ENCODE data around the gene SMAD4. TPM values are rescaled to one million over a fixed set of nuclear protein-coding genes. Genes with fewer than 3 reads are reported as not detected.

SMAD4 gene
- total and polyA plus RNA-seq, 2 of the 13 experiments (the other 11 are each of a cell fraction or from before 2014, with no cell fraction given): 70.2 to 72.0 TPM

DNA sequence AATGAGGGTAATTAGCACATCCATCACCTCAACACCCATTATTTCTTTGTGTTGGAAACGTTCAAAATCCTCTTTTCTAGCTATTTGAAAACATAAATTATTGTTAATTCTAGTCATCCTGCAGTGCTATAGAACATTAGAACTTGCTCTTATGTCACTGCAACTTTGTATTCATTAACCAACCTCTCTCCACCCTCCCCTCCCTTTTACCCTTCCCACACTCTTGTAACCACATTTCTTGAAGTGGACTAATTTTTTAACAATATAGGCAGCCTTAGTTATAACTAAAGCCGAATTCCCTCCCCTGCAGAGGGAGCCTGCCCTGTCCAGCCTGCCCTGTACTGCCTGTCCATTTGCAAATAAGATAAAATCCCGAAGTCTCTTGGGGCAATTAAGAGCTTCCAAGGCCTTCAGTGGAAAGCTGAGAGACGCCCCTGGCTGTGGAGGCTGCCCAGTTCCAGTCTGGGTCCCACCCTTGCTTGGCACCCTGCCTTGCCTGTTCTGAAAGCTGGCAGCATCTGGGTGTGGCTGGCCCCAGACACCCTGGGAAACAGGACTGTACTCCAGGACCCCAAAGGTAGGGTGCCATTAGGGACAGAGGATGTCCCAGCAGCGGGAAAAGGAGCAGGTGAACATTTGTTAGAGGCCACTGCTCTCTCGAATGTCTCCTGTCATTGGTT lies 102.4 kb downstream of the SMAD4 start:
- FAIRE-seq (no peak), DNase-seq (ENCODE audit: low spot score) (no peak), ATAC-seq (peak; percentile 12)
- no TSS peak for BruUV-seq (replicated peaks)
- H4K20me1 ChIP-seq (ENCODE audit: insufficient read depth, low read length): no peaks in the 10 kb centered on the region
- in situ Hi-C loops (cut with HindIII; ENCODE audit: extremely low pct_ligation_motif_present, low pct_unique_long_range_greater_than_20kb): no loop called here
- peaks cover 34% of the 10 kb centered on the region for H3K4me1 ChIP-seq (ENCODE audit: insufficient read depth, low read length)
- H3K27ac ChIP-seq (ENCODE audit: extremely low read length, insufficient read depth, low read length): no peak overlapping the region
- H3K9me3 ChIP-seq (ENCODE audit: low read length): no peaks in the 10 kb centered on the region
- CTCF ChIA-PET (ENCODE audit: low intra/inter-chr PET ratio, low total read pairs): no interaction called here
- intact Hi-C loops (cut with micrococcal nuclease; ENCODE audit: unreplicated experiment): no loop called here
- POLR2A ChIA-PET: no interaction called here
- no peak overlapping the region for H3K4me2 ChIP-seq (ENCODE audit: low read depth, low read length)
- H2AFZ ChIP-seq (ENCODE audit: low read length): no peak overlapping the region
- no peak overlapping the region for H3K9ac ChIP-seq (ENCODE audit: insufficient read depth, low read depth, low read length)
- WGBS (ENCODE audit: low lambda C conversion rate): 16% methylated on average over 5 of the region's 6 CpGs
- no peaks in the 10 kb centered on the region for H3K79me2 ChIP-seq (ENCODE audit: insufficient read depth, low read length)
- peaks cover 1 to 4% of the 10 kb centered on the region in 2 experiments; a peak in 2 of 5 replicates for H3K27me3 ChIP-seq (ENCODE audit: control insufficient read depth in 1 of 2, insufficient read depth in 2 of 2, low read length in 2 of 2)
- H3K4me3 ChIP-seq (replicated peaks in 1 of 3; ENCODE audit: insufficient read depth in 1 of 3, low read depth in 2 of 3, low read length in 3 of 3): no peak overlapping the region
- H3K36me3 ChIP-seq (replicated peaks in 1 of 2; ENCODE audit: control insufficient read depth in 1 of 2, insufficient read depth in 2 of 2, low read length in 2 of 2): no peaks in the 10 kb centered on the region
- no peak for TF ChIP-seq ZNF143 (CRISPR knock-in tag; IDR thresholded peaks at IDR 0.05)
- no peak for TF ChIP-seq ZNF619 (CRISPR knock-in tag; IDR thresholded peaks at IDR 0.05)
- TF ChIP-seq SMARCE1 (IDR thresholded peaks at IDR 0.05; ENCODE audit: borderline replicate concordance): no peak
- TF ChIP-seq ZNF891 (CRISPR knock-in tag; IDR thresholded peaks at IDR 0.05): no peak
- no peak for TF ChIP-seq ZNF687 (CRISPR knock-in tag; IDR thresholded peaks at IDR 0.05)
- TF ChIP-seq ZNF503 (CRISPR knock-in tag; IDR thresholded peaks at IDR 0.05): no peak
- TF ChIP-seq RELA (CRISPR knock-in tag; IDR thresholded peaks at IDR 0.05): no peak
- TF ChIP-seq, protein P1, sequence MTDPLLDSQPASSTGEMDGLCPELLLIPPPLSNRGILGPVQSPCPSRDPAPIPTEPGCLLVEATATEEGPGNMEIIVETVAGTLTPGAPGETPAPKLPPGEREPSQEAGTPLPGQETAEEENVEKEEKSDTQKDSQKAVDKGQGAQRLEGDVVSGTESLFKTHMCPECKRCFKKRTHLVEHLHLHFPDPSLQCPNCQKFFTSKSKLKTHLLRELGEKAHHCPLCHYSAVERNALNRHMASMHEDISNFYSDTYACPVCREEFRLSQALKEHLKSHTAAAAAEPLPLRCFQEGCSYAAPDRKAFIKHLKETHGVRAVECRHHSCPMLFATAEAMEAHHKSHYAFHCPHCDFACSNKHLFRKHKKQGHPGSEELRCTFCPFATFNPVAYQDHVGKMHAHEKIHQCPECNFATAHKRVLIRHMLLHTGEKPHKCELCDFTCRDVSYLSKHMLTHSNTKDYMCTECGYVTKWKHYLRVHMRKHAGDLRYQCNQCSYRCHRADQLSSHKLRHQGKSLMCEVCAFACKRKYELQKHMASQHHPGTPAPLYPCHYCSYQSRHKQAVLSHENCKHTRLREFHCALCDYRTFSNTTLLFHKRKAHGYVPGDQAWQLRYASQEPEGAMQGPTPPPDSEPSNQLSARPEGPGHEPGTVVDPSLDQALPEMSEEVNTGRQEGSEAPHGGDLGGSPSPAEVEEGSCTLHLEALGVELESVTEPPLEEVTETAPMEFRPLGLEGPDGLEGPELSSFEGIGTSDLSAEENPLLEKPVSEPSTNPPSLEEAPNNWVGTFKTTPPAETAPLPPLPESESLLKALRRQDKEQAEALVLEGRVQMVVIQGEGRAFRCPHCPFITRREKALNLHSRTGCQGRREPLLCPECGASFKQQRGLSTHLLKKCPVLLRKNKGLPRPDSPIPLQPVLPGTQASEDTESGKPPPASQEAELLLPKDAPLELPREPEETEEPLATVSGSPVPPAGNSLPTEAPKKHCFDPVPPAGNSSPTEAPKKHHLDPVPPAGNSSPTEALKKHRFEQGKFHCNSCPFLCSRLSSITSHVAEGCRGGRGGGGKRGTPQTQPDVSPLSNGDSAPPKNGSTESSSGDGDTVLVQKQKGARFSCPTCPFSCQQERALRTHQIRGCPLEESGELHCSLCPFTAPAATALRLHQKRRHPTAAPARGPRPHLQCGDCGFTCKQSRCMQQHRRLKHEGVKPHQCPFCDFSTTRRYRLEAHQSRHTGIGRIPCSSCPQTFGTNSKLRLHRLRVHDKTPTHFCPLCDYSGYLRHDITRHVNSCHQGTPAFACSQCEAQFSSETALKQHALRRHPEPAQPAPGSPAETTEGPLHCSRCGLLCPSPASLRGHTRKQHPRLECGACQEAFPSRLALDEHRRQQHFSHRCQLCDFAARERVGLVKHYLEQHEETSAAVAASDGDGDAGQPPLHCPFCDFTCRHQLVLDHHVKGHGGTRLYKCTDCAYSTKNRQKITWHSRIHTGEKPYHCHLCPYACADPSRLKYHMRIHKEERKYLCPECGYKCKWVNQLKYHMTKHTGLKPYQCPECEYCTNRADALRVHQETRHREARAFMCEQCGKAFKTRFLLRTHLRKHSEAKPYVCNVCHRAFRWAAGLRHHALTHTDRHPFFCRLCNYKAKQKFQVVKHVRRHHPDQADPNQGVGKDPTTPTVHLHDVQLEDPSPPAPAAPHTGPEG (CRISPR knock-in tag; IDR thresholded peaks at IDR 0.05): no peak
- TF ChIP-seq ZNF780A (CRISPR knock-in tag; IDR thresholded peaks at IDR 0.05): no peak
- TF ChIP-seq, protein P2, sequence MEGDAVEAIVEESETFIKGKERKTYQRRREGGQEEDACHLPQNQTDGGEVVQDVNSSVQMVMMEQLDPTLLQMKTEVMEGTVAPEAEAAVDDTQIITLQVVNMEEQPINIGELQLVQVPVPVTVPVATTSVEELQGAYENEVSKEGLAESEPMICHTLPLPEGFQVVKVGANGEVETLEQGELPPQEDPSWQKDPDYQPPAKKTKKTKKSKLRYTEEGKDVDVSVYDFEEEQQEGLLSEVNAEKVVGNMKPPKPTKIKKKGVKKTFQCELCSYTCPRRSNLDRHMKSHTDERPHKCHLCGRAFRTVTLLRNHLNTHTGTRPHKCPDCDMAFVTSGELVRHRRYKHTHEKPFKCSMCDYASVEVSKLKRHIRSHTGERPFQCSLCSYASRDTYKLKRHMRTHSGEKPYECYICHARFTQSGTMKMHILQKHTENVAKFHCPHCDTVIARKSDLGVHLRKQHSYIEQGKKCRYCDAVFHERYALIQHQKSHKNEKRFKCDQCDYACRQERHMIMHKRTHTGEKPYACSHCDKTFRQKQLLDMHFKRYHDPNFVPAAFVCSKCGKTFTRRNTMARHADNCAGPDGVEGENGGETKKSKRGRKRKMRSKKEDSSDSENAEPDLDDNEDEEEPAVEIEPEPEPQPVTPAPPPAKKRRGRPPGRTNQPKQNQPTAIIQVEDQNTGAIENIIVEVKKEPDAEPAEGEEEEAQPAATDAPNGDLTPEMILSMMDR (CRISPR knock-in tag; IDR thresholded peaks at IDR 0.05): no peak
